ENCODE results near the gene PCED1B.
A peak's percentile ranks its signal among the peaks of the same experiment; 100 is the strongest.
"Not testable (repeated sequence)": the region's sequence is repeated elsewhere in the genome, so short reads cannot be mapped to it uniquely, and the experiment has no call there.

PCED1B gene

DNA sequence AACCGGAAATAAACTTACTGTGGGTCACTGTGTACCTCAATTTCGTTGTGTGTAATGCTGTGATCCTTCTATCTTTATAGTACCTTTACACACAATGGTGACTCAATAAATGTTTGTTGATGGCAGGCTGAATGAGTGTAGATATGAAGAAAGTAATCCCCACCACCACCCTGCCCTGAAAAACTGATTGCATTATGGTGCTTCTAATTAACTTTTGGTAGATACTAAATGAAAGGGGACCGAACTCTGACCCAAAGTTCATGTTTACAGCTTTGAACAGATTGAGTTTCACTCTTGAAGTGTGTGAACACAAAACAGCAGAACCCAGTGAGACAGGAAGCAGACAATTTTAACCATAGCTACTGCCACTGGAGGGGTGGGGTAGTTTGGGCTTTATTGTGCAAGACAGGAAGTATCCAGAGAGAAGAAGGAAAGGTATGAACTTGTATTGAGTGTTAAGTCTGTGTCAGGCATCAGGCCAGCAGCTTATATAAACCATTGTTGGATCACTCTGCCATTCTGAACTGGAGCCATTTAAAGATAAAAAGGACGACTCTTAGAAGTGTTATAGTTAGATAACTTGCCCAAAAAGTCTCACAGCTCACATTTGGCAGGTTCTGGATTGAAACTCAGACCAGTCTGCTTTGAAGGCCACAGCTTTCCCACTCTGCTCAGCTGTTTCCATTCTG lies 197.3 kb downstream of the PCED1B start:
- peak; percentile 65 for DNase-seq (ENCODE audit: low spot score)

DNA sequence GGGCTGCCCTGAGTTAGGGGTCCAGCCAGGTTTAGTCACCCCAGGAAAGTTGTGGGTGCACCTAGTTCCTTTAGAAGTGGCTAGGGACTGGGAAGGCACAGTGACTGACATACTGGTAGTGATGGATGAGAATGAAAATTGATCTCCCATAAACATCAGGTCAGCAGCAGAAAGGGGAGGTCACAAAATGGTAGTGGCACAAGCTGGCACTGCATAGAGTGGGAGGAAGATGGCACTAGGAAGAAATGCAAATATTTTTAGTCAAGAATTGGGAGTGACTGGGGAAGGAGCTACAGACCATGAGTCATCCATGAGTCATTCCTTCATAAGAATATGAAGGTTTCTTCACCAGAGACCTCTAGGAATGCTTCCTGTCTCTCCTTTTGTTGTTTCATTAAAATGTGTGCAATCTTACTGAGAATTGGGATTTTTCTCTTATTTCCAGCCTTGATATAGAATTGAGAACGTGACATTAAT lies 198.6 kb downstream of the PCED1B start:
- no peak for DNase-seq (ENCODE audit: low spot score)

DNA sequence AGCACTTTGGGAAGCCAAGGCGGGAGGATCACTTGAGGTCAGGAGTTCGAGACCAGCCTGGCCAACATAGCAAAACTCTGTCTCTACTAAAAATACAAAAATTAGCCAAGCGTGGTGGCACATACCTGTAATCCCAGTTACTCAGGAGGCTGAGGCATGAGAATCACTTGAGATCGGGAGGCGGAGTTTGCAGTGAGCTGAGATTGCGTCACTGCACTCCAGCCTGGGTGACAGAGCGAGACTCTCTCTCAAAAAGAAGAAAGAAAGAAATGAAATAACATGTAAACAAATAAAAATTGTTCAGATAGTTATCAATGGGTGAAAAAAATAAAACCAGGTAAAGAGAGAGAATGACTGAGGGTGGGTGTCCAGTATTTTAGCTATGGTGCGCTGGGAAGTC lies 200.3 kb downstream of the PCED1B start:
- not testable (repeated sequence) for DNase-seq (ENCODE audit: low spot score)

DNA sequence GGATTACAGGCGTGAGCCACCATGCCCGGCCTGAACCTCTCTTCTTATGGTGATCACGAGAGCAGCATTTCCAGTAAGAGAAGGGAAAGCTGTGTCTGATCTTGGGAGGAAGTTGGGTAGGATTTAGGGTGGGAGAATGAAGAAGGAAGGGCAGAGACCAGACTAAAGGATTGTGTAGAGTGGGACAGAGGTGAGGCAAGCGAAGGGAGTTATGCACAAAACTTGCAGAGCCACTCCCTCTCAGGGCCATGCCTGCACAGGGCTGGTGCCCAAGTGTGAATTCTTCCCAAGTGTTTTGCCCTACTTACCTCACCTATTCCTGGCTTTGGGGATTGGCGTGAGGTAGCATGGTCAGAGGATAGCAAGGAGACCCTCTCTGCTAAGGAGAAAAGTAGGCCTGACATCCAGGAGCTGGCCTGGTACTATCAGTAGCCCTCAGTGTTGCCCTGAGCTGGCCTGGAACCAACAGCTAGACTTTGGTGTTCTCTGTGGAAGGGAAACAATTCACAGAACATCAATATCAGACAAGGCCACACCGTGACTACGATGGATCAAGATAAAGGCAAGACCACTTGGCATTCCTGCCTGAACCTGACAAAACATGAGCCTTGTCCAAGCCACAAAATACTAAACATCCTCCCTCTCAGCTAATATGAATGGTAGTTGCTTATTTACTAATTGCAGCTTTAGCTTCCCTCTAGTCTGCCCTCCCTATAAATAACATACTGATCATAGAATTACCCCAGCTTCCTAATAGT lies 201.3 kb downstream of the PCED1B start:
- DNase-seq (ENCODE audit: low spot score) = no peak

DNA sequence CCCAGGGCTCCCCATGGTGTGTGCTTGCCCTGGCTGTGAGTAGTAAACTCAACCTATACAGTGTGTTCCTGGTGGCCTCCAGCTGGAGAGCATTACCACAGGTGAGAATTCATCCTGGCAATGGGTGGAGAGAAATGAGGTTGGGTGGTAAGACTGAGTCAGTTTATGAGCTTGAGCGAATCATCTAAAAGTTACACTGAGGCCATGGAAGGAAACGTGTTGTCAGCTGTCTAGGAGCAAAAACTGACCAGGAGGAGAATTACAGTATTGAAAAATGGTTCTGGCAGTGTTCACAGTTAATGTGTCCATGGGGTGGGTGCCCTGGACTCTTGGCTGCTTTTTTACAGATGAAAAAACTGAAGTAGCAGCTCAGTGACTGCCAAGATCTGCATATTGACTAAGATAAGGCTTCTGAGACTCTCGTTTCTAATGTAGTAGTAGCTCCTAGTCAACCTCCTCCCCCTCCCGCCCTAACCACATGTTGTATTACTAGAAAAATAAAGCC lies 202.3 kb downstream of the PCED1B start:
- no peak for DNase-seq (ENCODE audit: low spot score)

DNA sequence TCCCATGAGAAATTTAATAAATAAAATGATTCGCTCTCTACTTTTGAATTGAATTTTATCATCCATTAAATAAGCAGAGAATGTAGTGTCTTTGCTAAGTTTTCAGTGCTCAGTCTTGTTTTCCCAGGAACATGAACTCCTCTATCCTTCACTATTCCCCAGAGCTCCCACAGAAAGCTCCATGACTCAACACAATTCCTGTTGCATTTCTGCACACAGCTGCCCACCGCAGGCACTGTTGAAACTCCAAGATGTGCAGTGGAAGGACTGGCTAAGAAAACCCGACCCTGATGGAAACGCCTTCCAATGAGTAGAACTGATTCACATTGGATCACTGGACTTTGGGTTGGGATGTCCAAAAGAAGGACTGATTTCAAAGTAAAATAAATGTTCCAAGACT lies 202.8 kb downstream of the PCED1B start:
- no peak for DNase-seq (ENCODE audit: low spot score)

Data from HuH-7 (cell line).